ENCODE measurements around the gene CCDC82.

- no peak for TF ChIP-seq CTCF (IDR thresholded peaks at IDR 0.05)
- TF ChIP-seq POLR2AphosphoS5 (IDR thresholded peaks at IDR 0.05; ENCODE audit: low read depth, low read length): no peak
- no peak for TF ChIP-seq REST (IDR thresholded peaks at IDR 0.05; ENCODE audit: insufficient read depth in 1 of 2, low read depth in 2 of 2, low read length in 1 of 2)
- no peak for TF ChIP-seq SIN3A (IDR thresholded peaks at IDR 0.05; ENCODE audit: borderline replicate concordance, insufficient read depth, low read depth, low read length)
Observed at GRCh38 chr11:96329419-96329818, 60.3 kb downstream of the CCDC82 start.

Data from Panc1 (cell line).